Measurements from ENCODE around the gene HDLBP.
A peak's percentile ranks its signal among the peaks of the same experiment; 100 is the strongest.
"Not testable (repeated sequence)": the region's sequence is repeated elsewhere in the genome, so short reads cannot be mapped to it uniquely, and the experiment has no call there.

The HDLBP gene

GRCh38 chr2:241320394-241320793 lies 4.9 kb upstream of the HDLBP start:
- intact Hi-C loops (cut with micrococcal nuclease), result no loop called here
- Mint-ChIP-seq H3K36me3 (ENCODE audit: low read depth) (peaks cover 59% of the 10 kb centered on the region), H3K4me3 (no peak overlapping the region), H3K4me1 (ENCODE audit: low read depth) (peaks cover 78% of the 10 kb centered on the region), H3K9me3 (no peaks in the 10 kb centered on the region), H3K27me3 (no peaks in the 10 kb centered on the region), H3K27ac (peak overlapping the region; percentile 52)

- intact Hi-C loops (cut with micrococcal nuclease); H3K27me3 Mint-ChIP-seq; H3K4me3 Mint-ChIP-seq; H3K27ac Mint-ChIP-seq; H3K9me3 Mint-ChIP-seq: not testable (repeated sequence)
- Mint-ChIP-seq H3K36me3 (ENCODE audit: low read depth) (peaks cover 58% of the 10 kb centered on the region), H3K4me1 (ENCODE audit: low read depth) (peaks cover 68% of the 10 kb centered on the region)
Observed at GRCh38 chr2:241318830-241319229, 3.4 kb upstream of the HDLBP start.

DNA sequence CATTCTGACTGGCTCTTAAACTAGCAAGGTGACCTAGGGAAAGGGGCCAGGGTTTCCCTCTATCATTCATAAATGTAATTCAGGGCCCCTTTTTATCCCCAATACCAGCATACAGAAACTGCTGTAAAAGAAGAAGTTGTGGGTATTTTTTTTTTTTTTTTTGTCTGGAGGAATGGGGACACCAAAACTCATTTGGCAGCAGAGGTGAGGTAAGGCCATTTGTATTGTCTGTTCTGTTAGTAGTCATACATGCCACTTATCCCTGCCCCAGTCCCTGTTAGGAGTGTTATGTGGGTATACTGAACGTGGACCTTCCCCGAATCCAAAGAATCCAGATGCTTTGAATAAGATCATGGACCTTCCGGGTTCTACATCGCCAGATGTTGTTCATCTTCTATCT lies 1.9 kb upstream of the HDLBP start:
- Mint-ChIP-seq H3K4me1 (ENCODE audit: low read depth) (peaks cover 73% of the 10 kb centered on the region), H3K4me3 (peak overlapping the region; percentile 100), H3K36me3 (ENCODE audit: low read depth) (peaks cover 65% of the 10 kb centered on the region), H3K9me3 (no peaks in the 10 kb centered on the region), H3K27me3 (no peaks in the 10 kb centered on the region), H3K27ac (peak overlapping the region; percentile 100)
- intact Hi-C loops (cut with micrococcal nuclease), result loop anchor here (2.0 kb wide), 1 partner anchor 47 kb away; no protein-coding TSS in a partner anchor

- H3K27ac Mint-ChIP-seq, result peak overlapping the region; percentile 100
- peaks cover 65% of the 10 kb centered on the region for H3K36me3 Mint-ChIP-seq (ENCODE audit: low read depth)
- intact Hi-C loops (cut with micrococcal nuclease), result loop anchor here (2.0 kb wide), 1 partner anchor 46 kb away; no protein-coding TSS in a partner anchor
- H3K9me3 Mint-ChIP-seq, result no peaks in the 10 kb centered on the region
- no peaks in the 10 kb centered on the region for H3K27me3 Mint-ChIP-seq
- H3K4me1 Mint-ChIP-seq (ENCODE audit: low read depth), result peaks cover 72% of the 10 kb centered on the region
- H3K4me3 Mint-ChIP-seq, result peak overlapping the region; percentile 100
Observed at GRCh38 chr2:241316825-241317224, 1.4 kb upstream of the HDLBP start.

- intact Hi-C loops (cut with micrococcal nuclease), result loop anchor here (2.0 kb wide), 2 partner anchors 41 to 45 kb away; partner anchors contain the start of gene FARP2
- Mint-ChIP-seq H3K4me1 (ENCODE audit: low read depth) (peaks cover 72% of the 10 kb centered on the region), H3K4me3 (peak within 1 kb of the TSS; percentile 100), H3K27ac (peak within 1 kb of the TSS; percentile 100), H3K36me3 (ENCODE audit: low read depth) (peaks cover 68% of the 10 kb centered on the region), H3K27me3 (no peaks in the 10 kb centered on the region), H3K9me3 (no peaks in the 10 kb centered on the region)
Observed at GRCh38 chr2:241315879-241316631, 583 bp upstream of the HDLBP start, which contains the start of gene SEPTIN2. TSS of gene SEPTIN2 (plus strand) at chr2:241315925. CDS start at chr2:241324233, 8,308 bp downstream.

GRCh38 chr2:241314226-241315092 lies 1.0 kb downstream of the HDLBP start:
- H3K9me3 Mint-ChIP-seq, result no peaks in the 10 kb centered on the region
- peak overlapping the region; percentile 100 for H3K4me3 Mint-ChIP-seq
- peaks cover 57% of the 10 kb centered on the region for H3K36me3 Mint-ChIP-seq (ENCODE audit: low read depth)
- peaks cover 72% of the 10 kb centered on the region for H3K4me1 Mint-ChIP-seq (ENCODE audit: low read depth)
- peak overlapping the region; percentile 100 for H3K27ac Mint-ChIP-seq
- no peaks in the 10 kb centered on the region for H3K27me3 Mint-ChIP-seq
- intact Hi-C loops (cut with micrococcal nuclease), result loop anchor here (2.0 kb wide), 1 partner anchor 42 kb away; the partner anchor contains the start of gene FARP2

- no peak overlapping the region for H3K4me3 Mint-ChIP-seq
- H3K36me3 Mint-ChIP-seq (ENCODE audit: low read depth), result peaks cover 57% of the 10 kb centered on the region
- peak overlapping the region; percentile 100 for H3K27ac Mint-ChIP-seq
- H3K9me3 Mint-ChIP-seq, result no peaks in the 10 kb centered on the region
- intact Hi-C loops (cut with micrococcal nuclease), result loop anchor here (2.0 kb wide), 1 partner anchor 43 kb away; the partner anchor contains the start of gene FARP2
- H3K27me3 Mint-ChIP-seq, result no peaks in the 10 kb centered on the region
- H3K4me1 Mint-ChIP-seq (ENCODE audit: low read depth), result peaks cover 73% of the 10 kb centered on the region
Observed at GRCh38 chr2:241313543-241314095, 1.9 kb downstream of the HDLBP start.

GRCh38 chr2:241312082-241312481 lies 3.4 kb downstream of the HDLBP start:
- intact Hi-C loops (cut with micrococcal nuclease), result no loop called here
- no peak overlapping the region for H3K4me3 Mint-ChIP-seq
- no peaks in the 10 kb centered on the region for H3K27me3 Mint-ChIP-seq
- H3K4me1 Mint-ChIP-seq (ENCODE audit: low read depth), result peaks cover 58% of the 10 kb centered on the region
- peaks cover 44% of the 10 kb centered on the region for H3K36me3 Mint-ChIP-seq (ENCODE audit: low read depth)
- no peak overlapping the region for H3K27ac Mint-ChIP-seq
- no peaks in the 10 kb centered on the region for H3K9me3 Mint-ChIP-seq

GRCh38 chr2:241310917-241311566 lies 4.4 kb downstream of the HDLBP start:
- peaks cover 41% of the 10 kb centered on the region for H3K36me3 Mint-ChIP-seq (ENCODE audit: low read depth)

GRCh38 chr2:241309684-241310117 lies 5.8 kb downstream of the HDLBP start:
- intact Hi-C loops (cut with micrococcal nuclease), result no loop called here
- no peaks in the 10 kb centered on the region for H3K9me3 Mint-ChIP-seq
- peaks cover 41% of the 10 kb centered on the region for H3K36me3 Mint-ChIP-seq (ENCODE audit: low read depth)
- peak overlapping the region; percentile 27 for H3K4me3 Mint-ChIP-seq
- H3K4me1 Mint-ChIP-seq (ENCODE audit: low read depth), result peaks cover 58% of the 10 kb centered on the region
- peak overlapping the region; percentile 89 for H3K27ac Mint-ChIP-seq
- no peaks in the 10 kb centered on the region for H3K27me3 Mint-ChIP-seq

More at GRCh38 chr2:241310917-241311566, 4.4 kb downstream of the HDLBP start:
- no peaks in the 10 kb centered on the region for H3K9me3 Mint-ChIP-seq
- H3K27me3 Mint-ChIP-seq, result no peaks in the 10 kb centered on the region
- no peak overlapping the region for H3K4me3 Mint-ChIP-seq
- intact Hi-C loops (cut with micrococcal nuclease), result no loop called here
- H3K27ac Mint-ChIP-seq, result peak overlapping the region; percentile 89
- peaks cover 52% of the 10 kb centered on the region for H3K4me1 Mint-ChIP-seq (ENCODE audit: low read depth)

DNA sequence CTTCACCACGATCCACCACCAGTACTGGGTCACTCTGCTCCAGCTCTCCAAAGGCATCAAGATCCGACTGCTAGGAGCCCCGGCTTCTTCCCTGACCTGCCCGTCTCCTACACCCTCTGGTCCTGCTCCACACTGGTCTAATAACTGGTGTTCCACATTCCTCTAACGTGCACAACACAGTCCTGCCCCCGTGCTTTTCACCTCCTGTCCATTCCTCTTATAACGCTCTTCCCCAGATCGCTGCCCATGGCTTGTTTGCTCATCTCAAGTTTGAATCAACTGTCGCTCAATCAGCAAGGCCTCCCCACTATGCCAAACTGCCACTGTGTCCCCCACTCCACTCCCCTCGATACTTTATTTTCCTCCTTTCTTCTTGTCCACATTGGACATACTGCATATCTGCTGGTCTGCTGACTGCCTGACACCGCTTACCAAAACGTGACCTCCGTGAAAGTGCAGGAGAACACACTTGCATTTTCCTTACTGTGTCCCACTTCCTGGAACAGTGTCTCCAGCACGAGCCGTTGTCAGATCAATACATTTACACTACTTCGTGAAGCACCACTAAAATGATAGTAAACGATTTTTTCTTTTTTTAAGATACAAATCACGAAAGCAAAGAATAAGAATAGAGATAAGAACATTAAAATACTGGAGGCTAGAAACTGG lies 6.5 kb downstream of the HDLBP start:
- H3K27ac Mint-ChIP-seq, result peak overlapping the region; percentile 89
- peak overlapping the region; percentile 7 for H3K4me3 Mint-ChIP-seq
- H3K4me1 Mint-ChIP-seq (ENCODE audit: low read depth), result peaks cover 64% of the 10 kb centered on the region
- peaks cover 41% of the 10 kb centered on the region for H3K36me3 Mint-ChIP-seq (ENCODE audit: low read depth)
- no peaks in the 10 kb centered on the region for H3K9me3 Mint-ChIP-seq
- intact Hi-C loops (cut with micrococcal nuclease), result no loop called here
- no peaks in the 10 kb centered on the region for H3K27me3 Mint-ChIP-seq

DNA sequence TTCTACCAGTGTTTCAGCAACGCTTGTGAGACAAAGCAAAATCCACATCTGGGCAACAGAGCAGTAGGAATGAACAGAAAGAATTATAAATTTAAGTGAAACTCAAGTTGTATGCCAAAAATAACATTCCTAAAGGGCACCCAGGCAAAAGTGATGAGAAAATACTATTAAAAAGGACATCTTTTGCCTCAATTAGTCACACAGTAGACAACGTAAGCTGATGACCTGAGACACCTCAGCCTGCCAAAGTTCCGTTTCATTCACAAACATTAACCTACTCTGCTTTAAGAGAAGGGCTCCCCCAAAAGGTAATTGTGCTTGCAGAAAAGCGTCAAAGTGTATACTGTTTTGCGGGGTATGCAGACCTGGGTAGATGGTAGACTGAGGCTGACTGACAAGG lies 7.2 kb downstream of the HDLBP start:
- Mint-ChIP-seq H3K27me3 (no peaks in the 10 kb centered on the region), H3K9me3 (no peaks in the 10 kb centered on the region), H3K4me1 (ENCODE audit: low read depth) (peaks cover 64% of the 10 kb centered on the region), H3K36me3 (ENCODE audit: low read depth) (peaks cover 40% of the 10 kb centered on the region), H3K27ac (no peak overlapping the region), H3K4me3 (no peak overlapping the region)
- intact Hi-C loops (cut with micrococcal nuclease), result no loop called here

DNA sequence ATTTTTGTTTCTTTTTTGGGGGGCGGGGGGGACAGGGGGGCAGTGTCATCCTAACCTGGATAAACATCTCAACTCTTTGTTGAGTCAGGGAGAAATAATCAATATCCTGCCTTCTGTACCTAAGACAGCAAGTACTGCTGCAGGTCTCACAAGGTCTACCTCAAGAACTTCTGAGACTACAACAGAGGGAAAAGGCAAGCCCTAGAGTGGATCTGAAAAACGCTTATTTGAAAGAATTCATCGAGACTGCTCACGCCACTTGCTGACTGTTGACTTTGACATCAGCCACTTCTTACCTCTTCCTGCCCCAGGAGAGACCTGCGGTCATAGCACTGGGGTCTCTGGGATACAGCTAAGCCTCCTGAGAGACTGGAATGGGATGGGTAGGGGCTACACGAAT lies 8.4 kb downstream of the HDLBP start:
- Mint-ChIP-seq H3K4me1 (ENCODE audit: low read depth) (peaks cover 66% of the 10 kb centered on the region), H3K36me3 (ENCODE audit: low read depth) (peaks cover 34% of the 10 kb centered on the region), H3K27me3 (no peaks in the 10 kb centered on the region), H3K9me3 (no peaks in the 10 kb centered on the region), H3K4me3 (no peak overlapping the region), H3K27ac (no peak overlapping the region)
- intact Hi-C loops (cut with micrococcal nuclease), result no loop called here

Data from dendritic cell treated with granulocyte-macrophage colony-stimulating factor and Interleukin-4, amounts not matched to agents 40 ng/mL and 50 ng/mL, for 4 days (primary cell).